HG03103 (cell line): ENCODE measurements around the gene PTK6.
"Not testable (repeated sequence)": the region's sequence is repeated elsewhere in the genome, so short reads cannot be mapped to it uniquely, and the experiment has no call there.

Experiments used
- ATAC-seq: cut with Tn5 transposase; IDR thresholded peaks from one replicate; pipeline ENCODE4 v1.9.1; 2021; ENCODE audit warnings: low read depth; ENCODE audit not compliant: unreplicated experiment

PTK6 gene

GRCh38 chr20:63559485-63560332, 22.5 kb upstream of the PTK6 start:
- ATAC-seq = not testable (repeated sequence)

- ATAC-seq = no peak
These were observed 21.8 kb upstream of the PTK6 start for GRCh38 chr20:63558804-63559484.

DNA sequence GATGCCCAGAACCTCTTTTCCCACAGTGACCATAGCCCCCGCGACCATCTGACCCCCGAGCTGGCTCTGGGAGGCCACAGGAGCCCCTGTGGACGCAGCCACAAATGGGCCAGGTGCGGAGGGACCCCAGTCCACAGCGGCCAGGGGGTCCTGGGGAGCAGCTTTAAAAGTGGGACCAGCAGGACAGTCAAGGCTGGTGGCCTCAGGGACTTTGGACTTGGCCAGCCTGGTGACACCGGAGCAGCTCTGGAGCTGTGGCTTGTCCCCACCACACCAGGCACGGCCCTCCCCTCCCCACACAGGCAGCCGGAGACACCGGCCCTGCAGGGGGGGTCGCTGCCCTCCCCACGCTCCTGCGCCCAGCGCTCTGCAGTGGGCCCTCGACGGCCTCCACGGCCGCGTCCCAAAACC, 20.3 kb upstream of the PTK6 start:
- ATAC-seq = no peak

GRCh38 chr20:63556873-63557478, 19.8 kb upstream of the PTK6 start:
- no peak for ATAC-seq

DNA sequence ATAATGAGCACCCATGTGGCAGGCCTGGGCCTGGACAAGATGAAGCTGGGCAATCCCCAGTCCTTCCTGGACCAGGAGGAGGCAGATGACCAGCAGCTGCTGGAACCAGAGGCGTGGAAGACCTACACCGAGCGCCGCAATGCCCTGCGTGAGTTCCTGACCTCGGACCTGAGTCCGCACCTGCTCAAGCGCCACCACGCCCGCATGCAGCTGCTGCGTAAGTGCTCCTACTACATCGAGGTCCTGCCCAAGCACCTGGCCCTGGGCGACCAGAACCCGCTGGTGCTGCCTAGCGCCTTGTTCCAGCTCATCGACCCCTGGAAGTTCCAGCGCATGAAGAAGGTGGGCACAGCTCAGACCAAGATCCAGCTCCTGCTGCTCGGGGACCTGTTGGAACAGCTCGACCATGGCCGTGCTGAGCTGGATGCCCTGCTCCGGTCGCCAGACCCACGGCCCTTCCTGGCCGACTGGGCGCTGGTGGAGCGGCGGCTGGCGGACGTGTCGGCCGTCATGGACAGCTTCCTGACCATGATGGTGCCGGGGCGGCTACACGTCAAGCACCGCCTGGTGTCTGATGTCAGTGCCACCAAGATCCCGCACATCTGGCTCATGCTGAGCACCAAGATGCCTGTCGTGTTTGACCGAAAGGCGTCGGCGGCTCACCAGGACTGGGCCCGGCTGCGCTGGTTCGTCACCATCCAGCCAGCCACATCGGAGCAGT, 18.6 kb upstream of the PTK6 start:
- no peak for ATAC-seq

DNA sequence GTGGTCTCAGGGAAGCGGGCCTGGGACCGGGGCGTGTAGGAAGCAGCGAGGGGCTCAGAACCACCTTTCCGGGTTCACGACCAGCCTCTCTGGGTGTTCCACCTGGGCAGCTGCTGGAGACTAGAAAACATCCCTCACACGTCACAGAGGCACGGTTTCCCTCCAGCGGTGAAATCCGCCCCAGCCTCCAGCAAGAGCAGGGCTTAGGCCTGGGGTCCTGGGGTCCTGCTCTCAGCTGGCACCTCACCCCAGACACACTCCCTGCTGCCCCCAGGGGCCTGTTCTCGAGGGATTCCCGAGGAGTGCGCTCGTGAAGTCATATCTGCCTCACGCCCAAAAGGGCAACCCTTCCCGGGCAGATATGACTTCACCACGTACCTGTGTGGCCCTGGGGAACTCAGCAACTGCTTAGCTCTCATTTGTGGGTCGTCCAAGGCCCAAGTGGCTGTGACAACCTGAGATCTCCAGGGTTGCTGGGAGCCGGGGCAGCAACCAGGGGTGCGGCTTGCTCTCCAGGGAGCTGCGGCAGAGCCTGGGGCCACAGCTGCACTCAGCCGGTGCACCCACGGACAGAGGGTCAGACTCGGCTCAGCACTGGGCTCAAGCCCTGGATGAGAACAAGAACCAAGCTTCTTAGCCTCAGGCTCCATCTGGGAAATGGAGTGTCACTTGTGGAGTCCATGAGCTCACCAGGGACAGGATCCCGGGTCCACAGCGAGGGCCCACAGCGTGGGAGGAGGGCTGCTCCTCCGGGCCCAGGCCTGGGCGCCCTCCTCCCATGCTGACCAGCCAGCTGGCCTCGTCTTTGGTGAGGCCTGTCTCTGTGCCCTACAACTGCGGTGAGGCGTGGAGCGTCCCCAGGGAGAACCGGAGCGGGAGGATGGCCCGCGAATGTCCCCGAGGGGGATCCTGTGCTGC, 17.4 kb upstream of the PTK6 start:
- no peak for ATAC-seq

GRCh38 chr20:63553933-63554290, 16.7 kb upstream of the PTK6 start, which contains the start of gene FNDC11:
TSS of gene FNDC11 (plus strand) at chr20:63554159. CDS start at chr20:63555664, 1,505 bp downstream.
- ATAC-seq = no peak

DNA sequence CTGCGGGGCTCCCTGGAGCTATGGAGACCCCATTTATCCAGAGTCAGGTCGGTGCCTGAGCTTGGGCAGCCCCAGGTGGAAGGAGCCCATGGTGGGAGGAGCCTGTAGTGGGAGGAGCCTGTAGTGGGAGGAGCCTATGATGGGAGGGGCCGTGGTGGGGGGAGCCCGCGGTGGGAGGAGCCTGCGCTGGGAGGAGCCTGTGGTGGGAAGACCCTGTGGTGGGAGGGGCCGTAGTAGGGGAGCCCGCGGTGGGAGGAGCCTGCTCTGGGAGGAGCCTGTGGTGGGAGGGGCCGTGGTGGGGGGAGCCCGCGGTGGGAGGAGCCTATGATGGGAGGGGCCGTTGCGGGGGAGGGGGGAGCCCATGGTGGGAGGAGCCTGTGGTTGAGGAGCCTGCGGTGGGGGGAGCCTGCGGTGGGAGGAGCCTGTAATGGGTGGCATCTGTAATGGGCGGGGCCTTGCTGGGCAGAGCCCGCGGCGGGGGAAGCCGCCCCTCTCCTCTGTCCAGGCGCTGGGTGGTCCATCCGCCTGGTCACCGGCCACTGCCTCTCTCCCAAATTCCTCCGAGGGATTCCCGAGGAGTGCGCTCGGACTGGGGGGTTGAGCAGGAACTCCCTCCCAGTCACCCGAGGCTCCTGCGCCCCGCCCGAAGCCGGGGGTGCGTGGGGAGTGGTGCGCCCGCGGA, 16.2 kb upstream of the PTK6 start:
- no peak for ATAC-seq

DNA sequence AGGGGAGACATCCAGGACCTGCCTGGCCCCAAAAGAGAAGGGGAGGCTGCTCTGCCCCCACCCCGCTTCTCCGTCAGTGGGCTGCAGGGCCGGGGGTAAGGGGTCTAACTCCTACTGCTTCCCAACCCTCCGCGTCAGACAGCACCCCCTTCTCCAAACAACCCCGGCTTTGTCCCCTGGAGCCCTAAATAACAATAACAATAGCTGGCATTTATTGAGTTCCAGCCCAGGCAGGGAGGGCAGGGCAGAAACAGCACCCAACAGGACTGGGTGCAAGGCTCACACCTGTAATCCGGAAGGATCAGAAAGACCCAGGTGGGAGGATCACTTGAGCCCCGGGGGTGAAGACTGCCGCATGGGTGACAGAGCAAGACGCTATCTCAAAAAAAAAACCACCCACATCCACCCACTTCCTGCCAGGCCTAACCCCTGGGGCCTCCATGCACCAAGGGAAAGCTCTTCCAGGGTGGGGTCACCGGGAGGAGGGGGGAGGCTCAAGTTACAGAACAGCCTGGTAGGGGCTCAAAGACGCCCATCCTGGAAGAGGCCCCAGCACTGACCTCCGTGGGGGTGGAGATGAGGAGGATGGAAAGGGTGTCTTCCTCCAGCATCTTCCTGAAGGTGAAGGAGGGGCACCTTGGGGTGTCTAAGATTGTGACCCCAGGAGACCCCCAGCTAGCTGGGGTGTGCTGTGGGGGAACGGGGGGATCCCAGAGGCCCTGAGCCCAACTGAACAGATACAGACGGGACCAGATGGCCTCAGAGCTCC, 15.5 kb upstream of the PTK6 start:
- no peak for ATAC-seq

DNA sequence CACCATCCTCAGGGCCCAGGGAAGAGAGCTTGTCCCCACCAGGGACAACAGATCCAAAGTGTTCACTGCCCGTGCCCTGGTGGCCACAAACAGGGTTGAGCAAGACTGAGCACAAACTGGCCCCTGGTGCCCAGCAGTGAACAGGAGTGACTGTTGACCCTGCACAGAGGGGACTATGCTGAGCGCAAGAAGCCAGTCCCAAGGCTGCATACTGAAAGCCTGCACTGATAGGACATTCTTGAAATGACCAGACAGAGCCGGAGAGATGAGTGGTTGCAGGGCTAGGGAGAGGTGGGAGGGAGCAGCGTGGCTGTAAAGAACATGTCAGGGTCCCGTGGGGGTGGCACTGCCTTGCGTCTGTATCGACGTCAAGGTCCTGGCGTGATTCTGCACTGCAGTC, 13.9 kb upstream of the PTK6 start:
- no peak for ATAC-seq

GRCh38 chr20:63549679-63550282, 12.6 kb upstream of the PTK6 start:
- no peak for ATAC-seq

GRCh38 chr20:63549019-63549418, 11.8 kb upstream of the PTK6 start:
- no peak for ATAC-seq

DNA sequence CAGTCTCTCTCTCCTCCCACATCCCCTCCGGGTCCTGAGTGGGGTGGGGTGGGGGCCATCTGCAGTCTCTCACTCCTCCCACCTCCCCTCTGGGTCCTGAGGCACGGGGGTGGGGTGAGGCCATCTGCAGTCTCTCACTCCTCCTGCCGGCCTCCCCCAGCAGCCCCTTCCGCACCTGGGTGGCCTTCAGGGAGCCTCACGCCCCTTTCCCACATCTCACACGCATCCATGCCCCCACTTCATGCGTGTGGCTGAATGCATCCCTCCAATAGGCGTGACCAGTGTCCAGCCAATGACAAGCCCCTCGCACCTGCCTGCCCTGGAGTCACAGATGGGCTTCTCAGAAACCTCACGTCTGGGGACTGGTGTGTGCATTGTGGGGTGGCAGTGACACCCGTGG, 11.4 kb upstream of the PTK6 start:
- no peak for ATAC-seq

DNA sequence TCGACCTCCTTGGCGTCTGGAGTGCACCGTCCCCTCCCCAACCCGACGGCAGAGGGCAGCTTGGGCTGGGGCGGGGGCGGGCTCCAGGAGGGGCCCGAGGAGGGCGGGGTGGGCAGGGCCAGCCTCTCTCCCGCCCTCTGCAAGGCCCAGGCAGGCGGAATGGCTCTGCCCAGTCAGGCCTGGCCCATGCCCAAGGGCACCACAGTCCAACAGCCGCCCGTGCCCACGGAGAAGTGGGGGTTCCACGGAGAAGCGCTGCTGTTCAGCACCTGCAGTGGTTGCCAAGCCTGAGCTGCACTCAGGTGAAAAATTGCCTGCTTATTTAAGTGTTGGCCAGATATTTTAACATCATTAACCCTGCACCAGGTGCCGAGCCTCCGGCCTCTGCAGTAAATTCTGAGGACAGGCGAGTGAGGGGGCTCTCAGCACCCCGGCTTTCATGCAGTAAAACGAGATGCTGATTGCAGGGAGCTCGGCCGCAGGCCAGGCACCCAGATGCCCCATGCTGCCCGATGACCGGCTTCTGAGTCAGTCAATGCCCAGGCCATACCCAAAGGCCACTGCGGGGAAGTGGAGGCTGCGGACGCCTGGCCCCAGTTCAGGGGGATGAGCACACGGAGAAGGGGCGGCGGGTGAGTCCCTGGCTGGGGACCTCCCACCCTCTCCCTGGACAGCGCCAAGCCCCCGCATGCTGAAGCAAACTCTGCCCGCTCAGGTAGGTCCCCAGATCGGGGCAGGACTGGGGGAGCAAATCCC, 10.7 kb upstream of the PTK6 start, which contains the start of gene SRMS:
Gene SRMS, minus strand, starts transcription at position 25 of the 756 bp plus-strand sequence. CDS start 286 bp downstream, outside the sequence.
- no peak for ATAC-seq

- no peak for ATAC-seq
These were observed 10.0 kb upstream of the PTK6 start for GRCh38 chr20:63546956-63547724.

- ATAC-seq = no peak
These were observed 9.2 kb upstream of the PTK6 start for GRCh38 chr20:63546256-63546955.
